Cortex of kidney (tissue), 1 donor: Measurements from ENCODE around the gene MCRS1.

ENCODE experiments used
- DNase-seq: peaks from one replicate; lab custom pipeline; 2025; lab: John Stamatoyannopoulos, UW

The MCRS1 gene

DNA sequence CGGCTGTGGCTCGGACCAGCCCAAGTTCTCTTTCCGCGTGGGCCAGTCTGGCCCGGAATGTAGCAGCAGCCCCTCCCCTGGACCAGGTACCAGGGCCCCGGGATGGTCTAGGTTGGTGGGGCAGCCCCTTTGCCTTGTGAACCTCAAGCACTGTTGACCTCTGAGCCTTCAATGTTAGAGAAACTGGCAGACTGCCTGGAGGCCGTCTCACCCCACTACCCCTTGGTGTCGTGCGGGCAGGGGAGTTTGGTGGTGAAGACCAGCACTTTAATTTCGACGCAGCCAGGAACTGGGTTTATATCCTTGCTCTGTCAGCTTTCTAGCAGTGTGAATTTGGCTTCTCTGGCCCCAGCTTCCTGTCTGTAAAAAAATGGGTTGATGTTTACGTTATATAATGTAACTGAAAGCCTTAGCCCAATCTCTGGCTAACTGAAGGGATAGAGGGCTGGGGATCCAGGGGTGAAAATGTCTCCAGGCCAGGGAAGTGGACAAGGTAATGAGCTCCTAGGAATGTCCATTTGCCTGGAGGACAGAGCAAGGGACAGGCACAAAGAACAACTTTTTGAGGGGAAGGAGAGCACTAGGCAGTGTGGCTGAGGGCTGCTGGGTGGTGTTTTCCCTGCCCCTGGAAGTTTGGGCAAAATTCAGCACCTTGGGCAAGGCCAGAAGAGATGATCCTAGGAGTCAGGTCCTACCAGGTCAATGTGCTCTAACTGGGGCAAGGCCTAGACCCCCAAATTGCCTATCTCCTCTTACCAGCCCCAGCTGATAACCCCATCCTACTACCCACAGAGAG, 11.4 kb downstream of the MCRS1 start:
- no peak for DNase-seq

DNA sequence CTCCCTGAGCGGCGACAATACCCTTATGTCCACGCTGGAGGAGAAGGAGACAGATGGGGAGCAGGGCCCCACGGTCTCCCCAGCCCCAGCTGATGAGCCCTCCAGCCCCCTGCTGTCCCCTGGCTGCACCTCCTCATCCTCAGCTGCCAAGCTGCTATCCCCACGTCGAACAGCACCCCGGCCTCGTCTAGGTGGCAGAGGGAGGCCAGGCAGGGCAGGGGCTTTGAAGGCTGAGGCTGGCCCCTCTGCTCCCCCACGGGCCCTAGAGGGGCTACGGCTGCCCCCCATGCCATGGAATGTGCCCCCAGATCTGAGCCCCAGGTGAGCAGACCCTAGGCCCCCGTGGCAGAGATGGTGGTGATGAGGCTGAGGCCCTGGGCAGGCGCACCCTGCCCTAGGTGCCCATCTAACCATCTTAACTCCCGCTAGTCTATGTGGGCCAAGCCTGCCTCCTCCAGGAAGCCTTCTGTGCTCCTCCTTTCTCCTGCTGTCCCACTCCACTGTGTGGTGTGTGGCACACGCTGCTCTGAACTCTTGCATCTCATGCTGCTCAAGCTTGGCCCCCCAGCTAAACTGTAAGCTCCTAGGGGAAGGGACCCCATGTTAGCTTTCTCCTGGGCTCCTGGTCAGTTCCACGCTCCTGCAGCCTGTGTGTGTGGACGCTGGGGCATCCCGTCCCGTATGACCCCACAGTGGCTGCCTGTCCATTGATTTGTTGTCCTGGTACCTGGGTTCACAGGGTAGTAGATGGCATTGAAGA, 12.1 kb downstream of the MCRS1 start:
- DNase-seq = no peak

DNA sequence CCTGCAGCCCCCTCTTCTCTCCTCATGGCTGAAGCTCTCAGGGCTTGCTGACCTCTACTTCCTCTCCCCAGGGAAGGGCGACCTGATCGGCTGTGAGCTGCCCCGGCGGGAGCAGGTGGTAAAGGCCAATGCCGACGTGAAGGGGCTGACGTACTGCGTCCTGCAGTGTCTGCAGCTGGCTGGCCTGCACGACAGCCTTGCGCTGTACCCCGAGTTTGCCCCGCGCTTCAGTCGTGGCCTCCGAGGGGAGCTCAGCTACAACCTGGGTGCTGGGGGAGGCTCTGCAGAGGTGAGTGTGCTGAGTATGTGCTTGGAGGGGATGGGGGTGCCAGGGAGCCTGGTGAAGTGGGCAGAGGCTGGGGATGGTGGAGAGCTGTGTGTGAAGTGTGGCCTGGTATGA, 13.7 kb downstream of the MCRS1 start:
- DNase-seq = no peak

DNA sequence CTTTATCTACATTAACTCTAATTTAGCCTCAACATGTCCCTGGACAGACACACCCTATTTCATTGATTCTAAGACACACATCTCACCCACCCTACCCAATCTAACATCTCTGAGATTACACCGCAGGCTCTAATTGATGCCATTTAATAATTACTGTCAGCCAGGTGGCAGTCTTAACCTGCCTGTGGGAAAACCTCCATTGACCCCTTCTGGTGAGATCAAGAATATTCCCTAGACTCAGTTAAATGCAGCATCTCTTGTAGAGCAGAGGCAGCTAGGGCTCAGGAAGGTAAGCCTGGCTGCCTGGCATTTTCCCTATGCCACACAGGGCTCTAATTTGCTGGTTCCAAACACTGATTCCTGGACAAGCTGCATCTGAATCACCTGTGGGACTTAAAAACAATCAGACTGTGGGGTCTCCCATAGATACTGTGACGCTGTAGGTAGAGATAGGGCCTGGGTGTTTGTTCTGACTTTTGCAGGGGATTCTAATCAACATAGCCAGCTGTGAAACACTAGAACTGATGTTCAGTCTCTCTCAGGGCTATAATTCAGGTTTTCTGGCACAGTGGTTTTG, 14.3 kb downstream of the MCRS1 start:
- no peak for DNase-seq

DNA sequence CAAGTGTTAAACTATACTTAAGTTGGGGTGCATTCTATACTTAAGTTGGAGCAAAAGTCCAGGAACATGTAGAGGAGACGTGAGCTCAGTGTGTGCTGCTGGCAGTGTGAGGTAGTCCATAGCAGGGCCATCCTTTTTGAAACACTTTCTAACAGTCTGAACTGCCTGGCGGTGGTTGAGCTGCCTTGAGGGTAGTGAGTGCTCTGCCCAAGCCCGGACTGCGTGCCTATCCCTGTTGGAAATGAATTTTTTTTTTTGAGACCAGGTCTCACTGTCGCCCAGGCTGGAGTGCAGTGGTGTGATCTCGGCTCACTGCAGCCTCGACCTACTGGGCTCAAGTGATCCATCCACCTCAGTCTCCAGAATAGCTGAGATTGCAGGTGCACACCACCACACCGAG, 15.0 kb downstream of the MCRS1 start:
- DNase-seq = no peak

DNA sequence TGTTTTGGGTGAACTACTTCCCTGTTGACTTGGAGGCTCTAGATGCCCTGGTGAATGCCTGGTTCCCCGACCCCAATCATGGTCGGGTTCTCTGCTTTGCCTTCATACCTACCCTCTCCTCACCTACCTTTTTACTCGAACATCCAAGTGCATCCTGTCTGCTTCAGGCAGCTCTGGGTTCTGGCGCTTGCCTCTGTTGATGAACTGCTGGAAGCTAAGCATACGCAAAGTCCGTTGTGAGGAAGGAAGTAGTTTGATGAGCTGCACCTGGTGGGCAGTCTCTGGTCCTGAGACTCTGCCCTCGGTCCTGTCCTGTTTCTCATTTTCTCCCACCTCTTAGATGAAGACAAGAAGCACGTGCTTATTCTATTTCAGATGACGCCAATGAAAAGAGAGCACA, 15.5 kb downstream of the MCRS1 start:
- no peak for DNase-seq

DNA sequence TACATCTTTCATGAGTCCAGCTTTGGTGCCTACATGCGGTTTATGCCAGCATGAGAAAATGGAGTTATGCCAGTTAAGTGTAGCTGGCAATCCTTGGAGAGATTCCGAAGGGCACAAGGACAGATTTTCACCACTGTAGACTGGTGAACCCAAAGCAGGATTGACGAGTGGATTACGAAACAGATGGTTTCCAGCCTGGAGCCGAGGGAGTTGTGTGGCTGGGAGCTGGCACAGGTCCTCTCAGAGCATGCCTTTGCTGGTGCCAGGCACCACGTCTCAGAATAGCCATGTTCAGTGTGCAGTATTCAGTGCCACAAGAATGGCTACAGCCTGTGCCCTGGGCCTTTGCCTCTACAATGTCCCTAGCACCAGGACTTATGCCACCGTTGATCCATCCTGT, 15.9 kb downstream of the MCRS1 start:
- no peak for DNase-seq

DNA sequence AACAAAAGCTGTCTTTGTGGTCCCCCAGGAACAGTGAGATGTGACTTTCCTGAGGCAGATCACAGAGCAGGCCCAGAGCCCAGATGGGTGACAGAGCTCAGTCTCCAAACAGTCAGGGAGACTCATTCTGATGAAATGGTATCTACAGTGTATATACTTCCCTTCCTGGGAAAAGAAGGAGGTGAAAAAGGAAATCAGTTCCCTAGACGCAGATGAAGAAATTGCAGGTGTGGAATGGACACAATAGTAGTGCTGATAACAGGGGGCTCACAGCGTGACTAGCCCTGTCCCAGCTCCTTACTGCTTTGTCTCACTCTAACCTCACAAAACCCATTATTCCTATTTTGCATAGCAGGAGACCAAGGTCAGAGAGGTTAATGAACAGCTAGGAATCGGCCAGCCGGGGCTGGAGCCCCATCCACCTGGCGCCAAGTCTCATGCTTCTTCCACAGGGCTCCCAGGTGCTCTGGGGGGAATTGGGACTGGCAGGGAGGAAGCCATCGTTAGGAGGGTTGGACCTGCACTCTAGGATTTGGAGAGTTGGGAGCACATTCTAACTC, 17.2 kb downstream of the MCRS1 start:
- DNase-seq = no peak

DNA sequence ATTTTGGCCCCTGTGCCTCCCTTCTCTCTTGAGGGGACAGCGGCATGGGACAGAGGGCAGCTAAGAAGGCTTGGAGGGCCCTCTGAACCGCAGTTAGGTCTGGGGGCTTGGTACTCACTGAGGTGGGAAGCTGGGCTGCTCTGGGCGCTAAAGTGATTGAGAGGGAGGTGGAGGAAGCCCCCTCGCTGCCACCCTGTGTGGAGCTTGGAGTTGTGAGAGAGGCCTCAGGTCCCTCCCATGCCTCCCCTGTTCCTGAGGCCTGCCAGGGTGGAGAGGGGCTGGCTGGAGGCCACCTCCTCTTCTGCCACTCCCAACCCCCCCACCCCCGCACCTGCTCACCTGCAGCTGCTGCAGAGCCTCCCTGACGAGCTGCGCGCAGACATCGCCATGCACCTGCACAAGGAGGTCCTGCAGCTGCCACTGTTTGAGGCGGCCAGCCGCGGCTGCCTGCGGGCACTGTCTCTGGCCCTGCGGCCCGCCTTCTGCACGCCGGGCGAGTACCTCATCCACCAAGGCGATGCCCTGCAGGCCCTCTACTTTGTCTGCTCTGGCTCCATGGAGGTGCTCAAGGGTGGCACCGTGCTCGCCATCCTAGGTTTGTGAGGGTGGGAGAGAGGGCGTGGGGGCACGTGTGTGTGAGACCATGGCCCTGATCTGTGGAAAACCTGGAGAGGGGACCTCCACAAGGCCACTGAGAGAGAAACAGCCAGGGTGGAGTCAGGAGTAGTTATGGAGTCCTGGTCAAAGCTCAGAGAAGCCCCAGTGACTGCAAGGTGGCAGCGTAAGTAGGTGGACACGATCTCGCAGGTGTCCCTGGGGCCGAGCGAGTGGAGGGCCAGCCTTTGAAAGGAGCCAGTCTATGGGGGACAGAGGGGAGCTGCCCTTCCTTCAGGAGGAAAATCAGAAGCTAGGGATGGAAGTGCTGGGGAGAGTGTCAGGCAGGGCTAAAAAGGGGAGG, 17.9 kb downstream of the MCRS1 start:
- no peak for DNase-seq

DNA sequence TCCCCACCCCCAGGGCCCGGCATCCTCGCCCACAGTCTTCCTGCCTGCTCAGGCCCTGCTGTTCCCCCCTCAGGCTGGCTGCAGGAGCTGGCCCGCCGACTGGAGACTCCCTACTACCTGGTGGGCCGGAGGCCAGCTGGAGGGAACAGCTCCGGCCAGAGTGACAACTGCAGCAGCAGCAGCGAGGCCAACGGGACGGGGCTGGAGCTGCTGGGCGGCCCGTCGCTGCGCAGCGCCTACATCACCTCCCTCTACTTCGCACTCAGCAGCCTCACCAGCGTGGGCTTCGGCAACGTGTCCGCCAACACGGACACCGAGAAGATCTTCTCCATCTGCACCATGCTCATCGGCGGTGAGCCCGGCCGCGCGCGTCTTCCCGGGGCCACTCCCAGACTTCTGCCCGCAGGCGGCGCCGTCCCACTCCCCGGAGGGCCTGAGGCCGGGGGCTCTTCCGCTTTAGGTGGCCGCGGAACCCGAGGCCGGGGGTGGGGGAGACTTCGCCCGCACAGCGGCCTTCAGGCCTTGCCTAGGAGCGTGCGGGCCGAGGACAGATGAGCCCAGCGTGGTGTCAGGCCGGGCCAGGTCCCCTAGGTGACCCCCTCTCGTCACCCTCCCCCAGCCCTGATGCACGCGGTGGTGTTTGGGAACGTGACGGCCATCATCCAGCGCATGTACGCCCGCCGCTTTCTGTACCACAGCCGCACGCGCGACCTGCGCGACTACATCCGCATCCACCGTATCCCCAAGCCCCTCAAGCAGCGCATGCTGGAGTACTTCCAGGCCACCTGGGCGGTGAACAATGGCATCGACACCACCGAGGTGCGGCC, 18.9 kb downstream of the MCRS1 start:
- no peak for DNase-seq

DNA sequence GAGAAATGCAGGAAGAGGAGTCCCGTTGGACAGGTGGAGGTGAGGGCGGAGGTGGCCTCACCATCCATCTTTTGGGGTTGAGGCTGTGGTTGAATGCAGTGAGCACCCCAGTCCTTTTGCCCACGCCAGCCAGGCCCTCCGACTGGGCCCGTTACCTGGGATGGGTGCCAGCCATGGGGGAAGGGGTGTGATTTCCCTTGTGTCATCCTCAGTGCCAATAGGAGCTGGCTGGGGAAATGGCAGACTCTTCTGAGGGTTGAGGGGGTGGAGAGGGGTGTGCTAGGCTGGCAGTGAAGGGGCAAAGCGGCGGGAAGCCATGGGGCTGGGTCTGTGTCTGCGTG, 19.5 kb downstream of the MCRS1 start:
- no peak for DNase-seq

DNA sequence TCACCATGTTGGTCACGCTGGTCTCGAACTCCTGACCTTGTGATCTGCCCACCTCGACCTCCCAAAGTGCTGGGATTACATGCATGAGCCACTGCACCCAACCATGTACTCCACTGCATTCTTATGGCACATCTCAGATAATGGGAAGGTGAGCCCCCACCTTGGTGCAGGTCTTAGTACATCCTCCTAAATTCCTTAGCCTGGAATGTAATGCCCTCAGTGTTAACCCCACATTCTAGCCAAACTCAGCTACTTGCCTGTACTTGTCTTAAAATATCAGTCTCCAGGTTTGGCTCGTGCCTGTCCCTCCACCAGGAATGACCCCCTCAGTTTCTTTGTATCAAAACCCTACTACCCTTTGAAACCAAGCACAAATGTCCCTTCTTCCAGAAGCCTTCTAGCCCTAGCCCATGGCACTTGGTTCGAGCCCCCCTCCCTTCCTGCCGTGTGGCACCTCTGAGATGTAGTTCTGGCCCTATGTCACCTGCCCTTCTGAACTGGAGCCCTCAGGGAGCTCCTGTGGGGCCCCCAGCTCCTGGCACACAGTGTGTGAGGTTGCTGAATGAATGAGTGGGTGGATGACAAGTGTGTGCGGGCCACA, 20.8 kb downstream of the MCRS1 start:
- no peak for DNase-seq

DNA sequence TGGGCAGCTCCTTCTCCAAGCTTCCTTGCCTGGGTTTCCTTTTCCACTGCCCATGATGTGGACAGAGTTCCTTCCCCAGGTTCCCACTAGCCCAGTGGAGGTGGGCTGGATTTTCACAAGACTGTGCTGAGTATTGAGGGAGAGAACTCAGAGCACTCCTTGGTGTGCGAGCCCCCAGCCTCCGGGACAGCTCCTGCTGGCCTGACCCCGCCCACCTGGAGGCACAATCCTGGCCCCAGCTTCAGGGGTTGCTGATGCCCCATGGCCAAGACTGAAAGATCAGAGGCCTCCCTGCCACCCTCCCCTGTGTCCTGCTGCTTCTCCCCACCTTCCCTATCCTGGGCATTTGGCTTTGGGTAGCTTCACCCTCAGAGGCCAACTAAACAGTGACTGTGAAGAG, 21.5 kb downstream of the MCRS1 start:
- DNase-seq = no peak

DNA sequence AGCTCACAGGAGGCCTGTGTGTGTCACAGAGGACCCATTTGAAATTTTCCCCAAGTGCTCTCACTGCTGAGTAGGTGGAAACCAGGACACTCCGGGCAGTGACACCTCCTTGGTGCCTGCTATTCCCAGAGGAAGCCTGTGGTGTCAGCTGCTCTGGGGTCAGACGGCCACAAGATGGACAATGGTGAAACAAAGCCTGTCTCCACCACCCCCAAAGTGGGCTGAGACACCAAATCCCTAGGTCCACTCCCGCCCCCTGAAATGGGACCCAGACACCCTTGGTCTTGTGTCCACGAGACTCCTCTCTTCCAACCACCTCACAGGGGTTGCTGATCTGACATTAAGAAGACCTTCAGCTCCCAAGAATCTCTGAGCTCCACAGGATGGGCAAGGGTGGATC, 22.1 kb downstream of the MCRS1 start:
- no peak for DNase-seq

DNA sequence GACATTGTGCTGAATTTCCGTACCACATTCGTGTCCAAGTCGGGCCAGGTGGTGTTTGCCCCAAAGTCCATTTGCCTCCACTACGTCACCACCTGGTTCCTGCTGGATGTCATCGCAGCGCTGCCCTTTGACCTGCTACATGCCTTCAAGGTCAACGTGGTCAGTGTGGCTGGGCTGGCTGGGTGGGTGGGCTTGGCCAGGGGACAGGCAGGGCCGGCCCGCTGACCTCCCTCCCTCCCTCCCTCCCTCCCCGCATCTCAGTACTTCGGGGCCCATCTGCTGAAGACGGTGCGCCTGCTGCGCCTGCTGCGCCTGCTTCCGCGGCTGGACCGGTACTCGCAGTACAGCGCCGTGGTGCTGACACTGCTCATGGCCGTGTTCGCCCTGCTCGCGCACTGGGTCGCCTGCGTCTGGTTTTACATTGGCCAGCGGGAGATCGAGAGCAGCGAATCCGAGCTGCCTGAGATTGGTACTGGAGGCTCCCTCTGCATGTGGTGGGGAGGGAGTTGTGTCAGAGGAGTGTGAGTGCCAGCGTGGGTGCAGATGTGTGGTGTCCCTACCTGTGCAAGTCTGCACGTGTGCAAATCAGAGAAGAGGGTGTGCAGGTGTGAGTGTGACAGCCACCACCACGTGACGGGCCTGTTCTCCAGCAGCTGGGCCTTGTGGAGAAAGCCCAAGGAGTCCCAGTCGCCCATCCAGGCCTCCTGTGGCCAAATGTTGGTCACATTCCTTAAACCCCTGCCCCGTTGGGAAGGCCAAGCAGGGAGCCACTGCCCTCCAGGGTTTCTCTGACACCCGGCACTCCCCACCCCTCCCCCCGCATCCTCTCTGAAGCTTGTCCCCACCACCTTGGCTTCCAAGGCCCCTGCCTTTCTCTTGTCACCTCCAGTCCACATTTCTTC, 23.8 kb downstream of the MCRS1 start:
- no peak for DNase-seq

DNA sequence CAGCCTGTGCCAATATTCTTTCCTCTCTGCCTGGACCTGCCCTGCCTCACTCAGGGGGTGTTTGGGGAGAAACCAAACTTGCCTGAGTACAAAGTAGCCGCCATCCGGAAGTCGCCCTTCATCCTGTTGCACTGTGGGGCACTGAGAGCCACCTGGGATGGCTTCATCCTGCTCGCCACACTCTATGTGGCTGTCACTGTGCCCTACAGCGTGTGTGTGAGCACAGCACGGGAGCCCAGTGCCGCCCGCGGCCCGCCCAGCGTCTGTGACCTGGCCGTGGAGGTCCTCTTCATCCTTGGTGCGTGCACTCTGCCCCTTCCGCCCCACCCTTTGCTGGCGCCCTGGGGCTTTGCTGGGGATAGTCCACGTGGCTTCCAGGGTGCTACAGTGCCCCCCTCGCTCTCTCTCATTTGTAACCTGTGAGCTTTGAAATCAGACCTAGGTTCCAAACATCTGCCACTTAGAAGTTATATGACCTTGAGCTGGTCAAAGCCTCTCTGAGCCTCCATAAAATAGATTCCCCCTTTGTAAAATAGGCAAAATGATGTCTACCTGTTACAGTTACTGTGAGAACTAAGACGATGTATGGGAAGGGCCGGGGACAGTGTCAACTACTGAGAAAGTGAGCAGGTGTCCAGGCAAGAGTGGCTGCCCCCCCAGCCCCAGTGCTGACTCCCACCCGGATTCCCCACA, 24.6 kb downstream of the MCRS1 start:
- no peak for DNase-seq

DNA sequence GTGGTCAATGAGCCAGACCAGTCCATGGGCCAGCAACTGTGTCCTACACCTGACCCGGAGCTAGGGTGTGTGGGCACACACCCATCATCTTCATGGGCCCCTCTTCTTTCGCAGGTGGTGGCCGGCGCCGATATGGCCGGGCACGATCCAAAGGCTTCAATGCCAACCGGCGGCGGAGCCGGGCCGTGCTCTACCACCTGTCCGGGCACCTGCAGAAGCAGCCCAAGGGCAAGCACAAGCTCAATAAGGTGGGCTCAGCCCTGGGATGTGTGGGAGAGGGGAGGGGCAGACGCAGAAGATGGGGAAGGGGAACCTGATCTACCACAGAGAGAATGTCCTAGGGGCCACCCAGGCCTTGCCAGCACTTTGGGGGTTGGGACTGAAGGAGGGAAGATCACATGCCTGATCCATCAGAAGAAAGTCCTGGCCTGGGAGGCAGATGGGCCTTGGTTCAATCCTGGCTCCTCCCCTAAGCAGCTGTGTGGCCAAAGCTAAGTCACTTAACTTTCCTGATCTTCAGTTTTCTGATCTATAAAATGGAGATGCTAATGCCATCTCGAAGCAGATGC, 25.3 kb downstream of the MCRS1 start:
- DNase-seq = no peak

DNA sequence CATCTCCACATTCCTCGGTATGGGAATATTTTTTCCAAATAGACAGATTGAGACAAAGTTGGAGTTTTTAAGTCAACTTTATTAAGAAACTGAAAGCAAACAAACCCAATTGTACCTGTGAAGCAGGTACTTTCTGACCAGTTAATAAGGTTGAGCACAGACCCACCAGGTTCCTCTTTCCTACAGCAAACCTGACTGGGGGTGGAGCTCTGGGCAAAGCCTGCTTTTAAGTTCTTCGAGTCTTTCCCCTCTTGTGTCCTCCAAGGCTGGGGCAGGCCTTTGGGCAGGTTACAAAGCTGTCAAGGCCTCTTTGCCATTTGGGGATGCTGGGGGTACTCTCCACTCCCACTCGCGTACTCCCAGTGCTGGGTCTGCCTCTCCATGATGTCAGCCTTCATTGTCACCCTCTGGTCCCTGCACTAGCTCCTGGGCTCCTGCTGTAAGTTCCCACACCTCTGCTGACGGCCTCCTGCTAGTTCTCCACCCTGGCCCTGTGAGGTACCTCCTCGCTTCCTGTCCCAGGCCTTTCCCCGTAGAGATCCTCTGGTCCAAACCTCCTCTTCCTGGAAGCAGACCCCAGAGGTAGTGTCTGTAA, 25.9 kb downstream of the MCRS1 start:
- DNase-seq = no peak
